Measurements from ENCODE around the gene FOSB.
A peak's percentile ranks its signal among the peaks of the same experiment; 100 is the strongest.
"Not testable (repeated sequence)": the region's sequence is repeated elsewhere in the genome, so short reads cannot be mapped to it uniquely, and the experiment has no call there.

Gene FOSB

GRCh38 chr19:45510352-45510751 lies 42.6 kb downstream of the FOSB start:
- Mint-ChIP-seq H3K36me3 (peaks cover 24% of the 10 kb centered on the region), H3K4me1 (peaks cover 66% of the 10 kb centered on the region), H3K4me3 (peak overlapping the region; percentile 91), H3K27ac (peak overlapping the region; percentile 86)
- H3K27me3 Mint-ChIP-seq, ATAC-seq, H3K9me3 Mint-ChIP-seq: not testable (repeated sequence)

DNA sequence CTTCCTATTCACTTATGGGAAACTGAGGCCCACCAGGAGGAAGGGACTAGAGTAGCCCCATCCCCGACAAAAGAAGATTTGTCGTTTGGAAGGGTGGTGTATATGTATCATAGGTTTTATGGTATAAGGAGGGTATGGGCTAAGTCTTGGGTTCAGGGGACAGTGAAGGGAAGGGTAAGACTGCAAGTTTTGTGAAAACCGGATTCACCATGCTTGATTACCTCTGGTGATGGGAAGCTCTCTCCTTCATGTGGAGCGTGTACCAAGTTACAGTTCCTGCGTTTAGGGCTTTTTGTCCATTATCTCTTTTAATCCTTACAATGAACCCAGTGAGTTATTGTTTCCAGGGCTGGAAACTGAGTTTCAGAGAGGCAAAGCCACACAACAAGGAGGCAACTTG lies 43.3 kb downstream of the FOSB start:
- H3K4me1 Mint-ChIP-seq = peaks cover 68% of the 10 kb centered on the region
- peak overlapping the region; percentile 86 for H3K27ac Mint-ChIP-seq
- peaks cover 31% of the 10 kb centered on the region for H3K36me3 Mint-ChIP-seq
- ATAC-seq = no peak
- no peaks in the 10 kb centered on the region for H3K9me3 Mint-ChIP-seq
- H3K27me3 Mint-ChIP-seq = no peaks in the 10 kb centered on the region
- H3K4me3 Mint-ChIP-seq = peak overlapping the region; percentile 91

GRCh38 chr19:45512881-45513483 lies 45.2 kb downstream of the FOSB start:
- ATAC-seq = no peak
- H3K27me3 Mint-ChIP-seq = no peaks in the 10 kb centered on the region
- peak overlapping the region; percentile 16 for H3K4me3 Mint-ChIP-seq
- peaks cover 49% of the 10 kb centered on the region for H3K36me3 Mint-ChIP-seq
- peaks cover 83% of the 10 kb centered on the region for H3K4me1 Mint-ChIP-seq
- H3K27ac Mint-ChIP-seq = peak overlapping the region; percentile 86
- no peaks in the 10 kb centered on the region for H3K9me3 Mint-ChIP-seq

GRCh38 chr19:45514376-45515051 lies 46.7 kb downstream of the FOSB start:
- H3K36me3 Mint-ChIP-seq = peaks cover 57% of the 10 kb centered on the region

GRCh38 chr19:45515081-45515624 lies 47.4 kb downstream of the FOSB start:
- Mint-ChIP-seq H3K27ac (peak overlapping the region; percentile 86), H3K4me1 (peaks cover 74% of the 10 kb centered on the region), H3K36me3 (peaks cover 55% of the 10 kb centered on the region), H3K9me3 (no peaks in the 10 kb centered on the region), H3K4me3 (peak overlapping the region; percentile 54), H3K27me3 (no peaks in the 10 kb centered on the region)
- ATAC-seq = peak; percentile 85

More at GRCh38 chr19:45514376-45515051, 46.7 kb downstream of the FOSB start:
- H3K9me3 Mint-ChIP-seq = no peaks in the 10 kb centered on the region
- peak; percentile 15 for ATAC-seq
- peak overlapping the region; percentile 54 for H3K4me3 Mint-ChIP-seq
- peak overlapping the region; percentile 86 for H3K27ac Mint-ChIP-seq
- peaks cover 81% of the 10 kb centered on the region for H3K4me1 Mint-ChIP-seq
- H3K27me3 Mint-ChIP-seq = no peaks in the 10 kb centered on the region

GRCh38 chr19:45515807-45516401 lies 48.1 kb downstream of the FOSB start:
- H3K4me3 Mint-ChIP-seq = no peak overlapping the region
- peak; percentile 19 for ATAC-seq
- no peaks in the 10 kb centered on the region for H3K9me3 Mint-ChIP-seq
- H3K36me3 Mint-ChIP-seq = peaks cover 52% of the 10 kb centered on the region
- peak overlapping the region; percentile 86 for H3K27ac Mint-ChIP-seq
- H3K4me1 Mint-ChIP-seq = peaks cover 67% of the 10 kb centered on the region
- H3K27me3 Mint-ChIP-seq = no peaks in the 10 kb centered on the region

DNA sequence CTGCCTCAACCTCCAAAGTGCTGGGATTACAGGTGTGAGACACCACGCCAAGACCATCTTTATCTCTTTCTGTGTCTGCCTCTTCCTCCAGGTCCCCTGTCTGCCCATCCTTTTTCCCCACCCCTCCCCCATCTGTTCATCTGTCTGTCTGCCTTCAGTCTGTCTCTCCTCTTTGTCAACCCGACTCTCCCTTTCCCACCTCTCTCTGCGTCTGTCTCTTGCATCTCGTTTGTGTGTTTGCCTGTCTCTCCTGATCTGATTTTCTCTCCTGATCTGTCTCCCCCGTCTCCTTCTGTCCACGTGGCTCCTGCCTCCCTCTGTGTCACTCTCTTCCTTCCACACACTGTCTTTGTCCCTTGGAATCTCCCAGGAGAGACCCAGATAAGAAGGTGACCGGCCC lies 49.4 kb downstream of the FOSB start:
- no peaks in the 10 kb centered on the region for H3K27me3 Mint-ChIP-seq
- H3K9me3 Mint-ChIP-seq = no peaks in the 10 kb centered on the region
- no peak for ATAC-seq
- H3K4me3 Mint-ChIP-seq = no peak overlapping the region
- peaks cover 59% of the 10 kb centered on the region for H3K4me1 Mint-ChIP-seq
- H3K36me3 Mint-ChIP-seq = peaks cover 49% of the 10 kb centered on the region
- H3K27ac Mint-ChIP-seq = peak overlapping the region; percentile 86

DNA sequence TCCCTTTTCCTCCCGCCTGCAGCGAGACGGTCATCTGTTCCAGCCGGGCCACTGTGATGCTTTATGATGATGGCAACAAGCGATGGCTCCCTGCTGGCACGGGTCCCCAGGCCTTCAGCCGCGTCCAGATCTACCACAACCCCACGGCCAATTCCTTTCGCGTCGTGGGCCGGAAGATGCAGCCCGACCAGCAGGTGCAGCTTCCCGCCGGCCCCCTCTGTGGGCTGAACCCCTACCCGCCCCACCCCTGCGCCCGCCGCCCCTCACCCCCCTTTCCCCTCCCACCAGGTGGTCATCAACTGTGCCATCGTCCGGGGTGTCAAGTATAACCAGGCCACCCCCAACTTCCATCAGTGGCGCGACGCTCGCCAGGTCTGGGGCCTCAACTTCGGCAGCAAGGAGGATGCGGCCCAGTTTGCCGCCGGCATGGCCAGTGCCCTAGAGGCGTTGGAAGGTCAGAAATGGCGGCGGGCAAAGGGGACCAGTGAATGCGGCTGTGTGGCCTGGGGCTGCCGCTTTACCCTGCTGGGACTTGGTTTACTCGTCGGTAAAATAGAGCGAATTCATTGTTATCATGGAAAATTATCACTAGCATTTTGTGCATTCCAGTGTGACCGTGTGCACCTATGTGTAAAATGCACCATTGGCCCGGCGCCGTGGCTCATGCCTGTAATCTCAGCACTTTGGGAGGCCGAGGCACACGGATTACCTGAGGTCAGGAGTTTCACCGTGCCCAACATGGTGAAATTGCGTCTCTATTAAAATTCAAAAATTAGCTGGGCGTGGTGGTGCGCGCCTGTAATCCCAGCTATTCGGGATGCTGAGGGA lies 50.1 kb downstream of the FOSB start:
- Mint-ChIP-seq H3K4me1 (peaks cover 53% of the 10 kb centered on the region), H3K27ac (peak overlapping the region; percentile 86), H3K9me3 (no peaks in the 10 kb centered on the region), H3K4me3 (no peak overlapping the region), H3K27me3 (no peaks in the 10 kb centered on the region), H3K36me3 (peaks cover 49% of the 10 kb centered on the region)
- ATAC-seq = no peak

DNA sequence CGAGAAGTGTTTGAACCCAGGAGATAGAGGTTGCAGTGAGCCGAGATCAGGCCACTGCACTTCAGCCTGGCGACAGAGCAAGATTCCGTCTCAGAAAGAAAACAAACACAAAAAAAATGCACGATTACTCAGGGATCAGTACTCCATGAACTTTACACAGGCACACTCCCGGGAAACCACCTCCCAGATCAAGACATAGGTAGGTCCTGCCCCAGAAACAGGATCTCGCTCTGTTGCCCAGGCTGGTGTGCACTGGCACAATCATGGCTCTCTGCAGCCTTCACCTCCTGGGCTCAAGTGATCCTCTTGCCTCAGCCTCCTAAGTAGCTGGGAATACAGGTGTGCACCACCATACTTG lies 50.7 kb downstream of the FOSB start:
- H3K4me1 Mint-ChIP-seq = peaks cover 50% of the 10 kb centered on the region
- peaks cover 51% of the 10 kb centered on the region for H3K36me3 Mint-ChIP-seq
- no peak for ATAC-seq
- no peak overlapping the region for H3K27ac Mint-ChIP-seq
- H3K9me3 Mint-ChIP-seq = no peaks in the 10 kb centered on the region
- no peaks in the 10 kb centered on the region for H3K27me3 Mint-ChIP-seq
- no peak overlapping the region for H3K4me3 Mint-ChIP-seq

- no peak overlapping the region for H3K27ac Mint-ChIP-seq
- no peaks in the 10 kb centered on the region for H3K27me3 Mint-ChIP-seq
- H3K4me3 Mint-ChIP-seq = no peak overlapping the region
- no peak for ATAC-seq
- H3K36me3 Mint-ChIP-seq = peaks cover 49% of the 10 kb centered on the region
- H3K9me3 Mint-ChIP-seq = no peaks in the 10 kb centered on the region
- peaks cover 32% of the 10 kb centered on the region for H3K4me1 Mint-ChIP-seq
These were observed 54.5 kb downstream of the FOSB start for GRCh38 chr19:45522010-45522941.

DNA sequence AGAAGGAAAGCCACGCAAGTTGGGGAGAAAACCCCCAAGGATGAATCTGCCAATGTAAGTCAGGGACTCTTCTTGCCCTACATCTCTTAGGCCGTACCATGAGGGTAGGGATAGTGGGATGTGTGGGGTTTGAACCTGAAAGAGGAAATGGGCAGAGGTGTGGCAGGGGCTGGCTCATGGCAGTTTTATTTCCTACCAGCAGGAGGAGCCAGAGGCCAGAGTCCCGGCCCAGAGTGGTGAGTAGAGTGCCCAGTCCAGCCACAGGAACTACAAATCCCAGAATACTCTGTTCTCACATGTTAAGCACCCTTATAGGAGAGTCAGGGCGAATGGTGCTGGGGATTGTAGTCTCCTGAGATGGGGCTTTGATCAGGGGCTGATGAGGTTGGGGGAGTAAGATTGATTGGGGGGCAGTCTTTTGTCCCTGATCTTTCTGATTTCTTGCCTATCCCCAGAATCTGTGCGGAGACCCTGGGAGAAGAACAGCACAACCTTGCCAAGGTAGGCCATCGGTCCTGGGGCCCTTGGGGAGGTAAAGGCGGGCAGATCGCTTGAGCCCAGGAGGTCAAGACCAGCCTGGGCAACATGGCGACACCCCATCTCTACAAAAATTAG lies 56.0 kb downstream of the FOSB start:
- Mint-ChIP-seq H3K4me1 (peaks cover 42% of the 10 kb centered on the region), H3K27ac (peak overlapping the region; percentile 7), H3K9me3 (no peaks in the 10 kb centered on the region), H3K4me3 (no peak overlapping the region), H3K27me3 (no peaks in the 10 kb centered on the region), H3K36me3 (peaks cover 48% of the 10 kb centered on the region)
- ATAC-seq = peak; percentile 97

DNA sequence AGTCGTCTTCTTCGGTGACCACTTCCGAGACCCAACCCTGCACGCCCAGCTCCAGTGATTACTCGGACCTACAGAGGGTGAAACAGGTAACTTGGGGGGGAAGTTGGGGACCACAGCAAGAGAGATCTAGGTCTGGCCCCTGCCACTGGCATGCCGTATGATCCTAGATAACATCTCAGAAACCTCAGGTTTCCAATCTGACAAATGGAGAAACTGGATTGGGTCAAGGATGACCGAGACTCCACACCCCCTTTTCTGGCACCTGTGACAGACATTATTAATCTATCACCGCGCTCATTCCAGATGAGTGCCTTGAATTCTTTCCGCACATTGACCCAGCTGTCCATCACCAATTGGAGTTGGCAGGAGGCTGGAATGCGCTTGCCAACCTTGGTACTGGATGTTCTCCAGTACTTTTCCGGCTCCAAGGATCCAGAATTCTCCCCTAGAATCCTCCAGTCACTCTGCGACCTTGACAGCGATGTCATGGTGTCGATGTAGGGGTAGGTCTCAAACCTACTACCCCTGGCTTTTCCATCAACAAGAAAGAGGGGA lies 56.9 kb downstream of the FOSB start:
- Mint-ChIP-seq H3K9me3 (no peaks in the 10 kb centered on the region), H3K36me3 (peaks cover 47% of the 10 kb centered on the region), H3K4me3 (no peak overlapping the region), H3K27ac (no peak overlapping the region), H3K4me1 (peaks cover 49% of the 10 kb centered on the region), H3K27me3 (no peaks in the 10 kb centered on the region)
- ATAC-seq = no peak

All from stimulated activated memory B cell treated with anti-CD40 and anti-IgM and Interleukin-4, amounts not matched to agents 10 μg/mL and 1 μg/mL and 100 μg/mL, for 72 hours (primary cell).